Breast epithelium (tissue), 3 donors: ENCODE data around the gene HERC2.

Source experiments
- CTCF ChIP-seq, 3 donors: fragments of 450-650 bp; IDR thresholded peaks; one replicate each; pipeline ENCODE4 v1.5.1; 2016 to 2017; ENCODE audit warnings: antibody characterized with exemption in 3 of 3, mild to moderate bottlenecking in 3 of 3, moderate library complexity in 3 of 3
- POLR2A ChIP-seq: fragments of 450-650 bp; IDR thresholded peaks from one replicate; pipeline ENCODE4 v1.6.1; 2016; ENCODE audit warnings: antibody characterized with exemption, mild to moderate bottlenecking, moderate library complexity
- POLR2AphosphoS5 ChIP-seq, 3 donors: sonication (generic); formaldehyde crosslinking; IDR thresholded peaks; one replicate each; pipeline ENCODE4 v1.6.1; 2017; ENCODE audit warnings: antibody characterized with exemption in 3 of 3

- TF ChIP-seq POLR2AphosphoS5 (IDR thresholded peaks at IDR 0.05) (no peak), CTCF (IDR thresholded peaks at IDR 0.05) (no peak), POLR2A (no peak)
Measured at GRCh38 chr15:28130651-28131050, 191.3 kb downstream of the HERC2 start.
